ENCODE data around the gene ZNF622.
"Not testable (repeated sequence)": the region's sequence is repeated elsewhere in the genome, so short reads cannot be mapped to it uniquely, and the experiment has no call there.

ZNF622 gene

GRCh38 chr5:16456103-16456832 lies 9.3 kb downstream of the ZNF622 start:
- Histone ChIP-seq H3K4me3 (ENCODE audit: low read depth in 1 of 2, low read length in 2 of 2) (no peak overlapping the region), H3K36me3 (ENCODE audit: insufficient read depth, low read length) (peaks cover 50% of the 10 kb centered on the region), H3K27ac (ENCODE audit: low read depth, low read length) (no peak overlapping the region), H3K9ac (ENCODE audit: low read length) (no peak overlapping the region), H3K4me1 (ENCODE audit: insufficient read depth, low read length) (peaks cover 11% of the 10 kb centered on the region), H3K9me3 (ENCODE audit: low read length) (no peaks in the 10 kb centered on the region), H3K27me3 (ENCODE audit: control insufficient read depth in 1 of 2, insufficient read depth in 2 of 2, low read length in 2 of 2) (no peaks in the 10 kb centered on the region)

GRCh38 chr5:16455668-16456067 lies 9.9 kb downstream of the ZNF622 start:
- Histone ChIP-seq H3K4me1 (ENCODE audit: insufficient read depth, low read length) (peaks cover 11% of the 10 kb centered on the region), H3K36me3 (ENCODE audit: insufficient read depth, low read length) (peaks cover 50% of the 10 kb centered on the region), H3K4me3 (ENCODE audit: low read depth in 1 of 2, low read length in 2 of 2) (no peak overlapping the region), H3K27ac (ENCODE audit: low read depth, low read length) (no peak overlapping the region), H3K9me3 (ENCODE audit: low read length) (no peaks in the 10 kb centered on the region), H3K27me3 (ENCODE audit: control insufficient read depth in 1 of 2, insufficient read depth in 2 of 2, low read length in 2 of 2) (no peaks in the 10 kb centered on the region), H3K9ac (ENCODE audit: low read length) (no peak overlapping the region)

- peaks cover 47% of the 10 kb centered on the region for H3K36me3 ChIP-seq (ENCODE audit: insufficient read depth, low read length)
- H3K9ac ChIP-seq (ENCODE audit: low read length): no peak overlapping the region
- H3K27ac ChIP-seq (ENCODE audit: low read depth, low read length): no peak overlapping the region
- no peaks in the 10 kb centered on the region for H3K9me3 ChIP-seq (ENCODE audit: low read length)
- no peak overlapping the region for H3K4me3 ChIP-seq (ENCODE audit: low read depth in 1 of 2, low read length in 2 of 2)
- H3K27me3 ChIP-seq (ENCODE audit: control insufficient read depth in 1 of 2, insufficient read depth in 2 of 2, low read length in 2 of 2): no peaks in the 10 kb centered on the region
- H3K4me1 ChIP-seq (ENCODE audit: insufficient read depth, low read length): peaks cover 11% of the 10 kb centered on the region
These were observed 10.9 kb downstream of the ZNF622 start for GRCh38 chr5:16454686-16455085.

- no peak overlapping the region for H3K9ac ChIP-seq (ENCODE audit: low read length)
- H3K4me1 ChIP-seq (ENCODE audit: insufficient read depth, low read length): peaks cover 11% of the 10 kb centered on the region
- no peaks in the 10 kb centered on the region for H3K27me3 ChIP-seq (ENCODE audit: control insufficient read depth in 1 of 2, insufficient read depth in 2 of 2, low read length in 2 of 2)
- no peak overlapping the region for H3K4me3 ChIP-seq (ENCODE audit: low read depth in 1 of 2, low read length in 2 of 2)
- no peaks in the 10 kb centered on the region for H3K9me3 ChIP-seq (ENCODE audit: low read length)
- peaks cover 38% of the 10 kb centered on the region for H3K36me3 ChIP-seq (ENCODE audit: insufficient read depth, low read length)
- no peak overlapping the region for H3K27ac ChIP-seq (ENCODE audit: low read depth, low read length)
These were observed 12.0 kb downstream of the ZNF622 start for GRCh38 chr5:16453609-16454008.

GRCh38 chr5:16450163-16450562 lies 15.4 kb downstream of the ZNF622 start:
- H3K9ac ChIP-seq (ENCODE audit: low read length): no peak overlapping the region
- H3K27ac ChIP-seq (ENCODE audit: low read depth, low read length): no peak overlapping the region
- H3K9me3 ChIP-seq (ENCODE audit: low read length): no peaks in the 10 kb centered on the region
- H3K4me3 ChIP-seq (ENCODE audit: low read depth in 1 of 2, low read length in 2 of 2): no peak overlapping the region
- H3K27me3 ChIP-seq (ENCODE audit: control insufficient read depth in 1 of 2, insufficient read depth in 2 of 2, low read length in 2 of 2): no peaks in the 10 kb centered on the region
- no peaks in the 10 kb centered on the region for H3K4me1 ChIP-seq (ENCODE audit: insufficient read depth, low read length)
- peaks cover 22% of the 10 kb centered on the region for H3K36me3 ChIP-seq (ENCODE audit: insufficient read depth, low read length)

- H3K9me3 ChIP-seq (ENCODE audit: low read length): no peaks in the 10 kb centered on the region
- no peaks in the 10 kb centered on the region for H3K4me1 ChIP-seq (ENCODE audit: insufficient read depth, low read length)
- peaks cover 19% of the 10 kb centered on the region for H3K36me3 ChIP-seq (ENCODE audit: insufficient read depth, low read length)
- H3K27me3 ChIP-seq (ENCODE audit: control insufficient read depth in 1 of 2, insufficient read depth in 2 of 2, low read length in 2 of 2): no peaks in the 10 kb centered on the region
- no peak overlapping the region for H3K27ac ChIP-seq (ENCODE audit: low read depth, low read length)
- no peak overlapping the region for H3K9ac ChIP-seq (ENCODE audit: low read length)
- no peak overlapping the region for H3K4me3 ChIP-seq (ENCODE audit: low read depth in 1 of 2, low read length in 2 of 2)
These were observed 18.6 kb downstream of the ZNF622 start for GRCh38 chr5:16446993-16447392.

- H3K27ac ChIP-seq (ENCODE audit: low read depth, low read length): no peak overlapping the region
- no peaks in the 10 kb centered on the region for H3K27me3 ChIP-seq (ENCODE audit: control insufficient read depth in 1 of 2, insufficient read depth in 2 of 2, low read length in 2 of 2)
- H3K9me3 ChIP-seq (ENCODE audit: low read length): no peaks in the 10 kb centered on the region
- no peaks in the 10 kb centered on the region for H3K36me3 ChIP-seq (ENCODE audit: insufficient read depth, low read length)
- H3K9ac ChIP-seq (ENCODE audit: low read length): no peak overlapping the region
- H3K4me3 ChIP-seq (ENCODE audit: low read depth in 1 of 2, low read length in 2 of 2): no peak overlapping the region
- no peaks in the 10 kb centered on the region for H3K4me1 ChIP-seq (ENCODE audit: insufficient read depth, low read length)
These were observed 27.6 kb downstream of the ZNF622 start for GRCh38 chr5:16437977-16438376.

- not testable (repeated sequence) for H3K9me3 ChIP-seq (ENCODE audit: low read length); H3K4me3 ChIP-seq (ENCODE audit: low read depth in 1 of 2, low read length in 2 of 2); H3K27ac ChIP-seq (ENCODE audit: low read depth, low read length); H3K9ac ChIP-seq (ENCODE audit: low read length); H3K36me3 ChIP-seq (ENCODE audit: insufficient read depth, low read length); H3K4me1 ChIP-seq (ENCODE audit: insufficient read depth, low read length); H3K27me3 ChIP-seq (ENCODE audit: control insufficient read depth in 1 of 2, insufficient read depth in 2 of 2, low read length in 2 of 2)
These were observed 29.4 kb downstream of the ZNF622 start for GRCh38 chr5:16436065-16436682.

GRCh38 chr5:16431490-16431889 lies 34.1 kb downstream of the ZNF622 start:
- Histone ChIP-seq H3K4me3 (ENCODE audit: low read depth in 1 of 2, low read length in 2 of 2) (no peak overlapping the region), H3K9ac (ENCODE audit: low read length) (no peak overlapping the region), H3K9me3 (ENCODE audit: low read length) (no peaks in the 10 kb centered on the region), H3K27me3 (ENCODE audit: control insufficient read depth in 1 of 2, insufficient read depth in 2 of 2, low read length in 2 of 2) (no peaks in the 10 kb centered on the region), H3K27ac (ENCODE audit: low read depth, low read length) (no peak overlapping the region), H3K4me1 (ENCODE audit: insufficient read depth, low read length) (no peaks in the 10 kb centered on the region), H3K36me3 (ENCODE audit: insufficient read depth, low read length) (no peaks in the 10 kb centered on the region)

- H3K9ac ChIP-seq (ENCODE audit: low read length): no peak overlapping the region
- no peaks in the 10 kb centered on the region for H3K27me3 ChIP-seq (ENCODE audit: control insufficient read depth in 1 of 2, insufficient read depth in 2 of 2, low read length in 2 of 2)
- no peak overlapping the region for H3K27ac ChIP-seq (ENCODE audit: low read depth, low read length)
- H3K36me3 ChIP-seq (ENCODE audit: insufficient read depth, low read length): no peaks in the 10 kb centered on the region
- no peaks in the 10 kb centered on the region for H3K4me1 ChIP-seq (ENCODE audit: insufficient read depth, low read length)
- H3K4me3 ChIP-seq (ENCODE audit: low read depth in 1 of 2, low read length in 2 of 2): no peak overlapping the region
- no peaks in the 10 kb centered on the region for H3K9me3 ChIP-seq (ENCODE audit: low read length)
These were observed 35.1 kb downstream of the ZNF622 start for GRCh38 chr5:16430349-16431089.

GRCh38 chr5:16428359-16428758 lies 37.2 kb downstream of the ZNF622 start:
- Histone ChIP-seq H3K27ac (ENCODE audit: low read depth, low read length) (no peak overlapping the region), H3K9ac (ENCODE audit: low read length) (no peak overlapping the region), H3K4me1 (ENCODE audit: insufficient read depth, low read length) (no peaks in the 10 kb centered on the region), H3K36me3 (ENCODE audit: insufficient read depth, low read length) (no peaks in the 10 kb centered on the region), H3K9me3 (ENCODE audit: low read length) (no peaks in the 10 kb centered on the region), H3K4me3 (ENCODE audit: low read depth in 1 of 2, low read length in 2 of 2) (no peak overlapping the region), H3K27me3 (ENCODE audit: control insufficient read depth in 1 of 2, insufficient read depth in 2 of 2, low read length in 2 of 2) (no peaks in the 10 kb centered on the region)

Measured in muscle layer of colon (tissue), 2 donors.